HG02678 (cell line): ENCODE measurements around the gene CLRN3.

Source experiments
- ATAC-seq: cut with Tn5 transposase; IDR thresholded peaks from one replicate; pipeline ENCODE4 v1.9.1; 2021; ENCODE audit warnings: mild to moderate bottlenecking, moderate library complexity; ENCODE audit not compliant: unreplicated experiment

Gene CLRN3

DNA sequence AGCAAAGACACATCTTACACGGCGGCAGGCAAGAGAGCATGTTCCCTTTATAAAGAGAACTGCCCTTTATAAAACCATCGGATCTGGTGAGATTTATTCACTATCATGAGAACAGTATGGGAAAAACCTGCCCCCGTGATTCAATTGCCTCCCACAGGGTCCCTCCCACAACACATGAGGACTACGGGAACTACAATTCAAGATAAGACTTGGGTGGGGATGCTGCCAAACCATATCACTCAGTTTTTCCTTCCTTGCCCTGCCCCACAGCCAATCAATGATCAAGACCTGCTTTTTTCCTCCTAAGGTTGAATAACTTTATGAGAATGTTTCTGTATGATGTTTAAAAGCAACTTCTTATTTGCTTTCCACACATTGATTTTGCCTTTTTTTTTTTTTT, 11.0 kb upstream of the CLRN3 start:
- no peak for ATAC-seq

DNA sequence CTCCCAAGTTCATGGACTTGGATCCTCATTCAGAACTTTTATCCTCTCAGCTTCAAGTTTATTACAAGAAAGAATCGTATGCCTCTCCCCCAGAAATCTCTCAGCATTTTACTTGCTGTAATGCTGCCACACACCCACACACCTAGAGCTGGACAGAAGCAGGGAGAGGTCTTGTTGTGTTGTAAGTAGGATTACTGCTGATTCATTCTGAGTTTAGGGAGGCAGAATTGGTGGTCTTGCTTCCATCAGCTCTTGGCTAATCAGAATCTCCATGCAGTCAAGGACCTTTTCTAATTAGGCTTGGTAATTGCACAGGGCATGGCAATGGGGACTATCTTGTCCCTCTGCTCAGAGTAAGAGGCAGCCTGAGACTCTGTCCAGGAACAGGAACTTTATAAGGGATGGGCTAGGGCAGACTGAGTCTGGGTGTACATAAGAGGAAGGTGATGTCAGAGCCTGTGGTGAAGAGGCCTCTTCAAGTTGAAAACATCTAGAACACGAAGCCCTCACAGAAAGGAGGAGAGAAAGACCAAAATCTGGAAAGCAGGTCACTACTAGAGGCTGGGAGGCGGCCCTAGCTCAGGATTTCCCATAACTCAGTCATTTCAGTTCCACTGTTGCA, 7.1 kb upstream of the CLRN3 start:
- no peak for ATAC-seq

DNA sequence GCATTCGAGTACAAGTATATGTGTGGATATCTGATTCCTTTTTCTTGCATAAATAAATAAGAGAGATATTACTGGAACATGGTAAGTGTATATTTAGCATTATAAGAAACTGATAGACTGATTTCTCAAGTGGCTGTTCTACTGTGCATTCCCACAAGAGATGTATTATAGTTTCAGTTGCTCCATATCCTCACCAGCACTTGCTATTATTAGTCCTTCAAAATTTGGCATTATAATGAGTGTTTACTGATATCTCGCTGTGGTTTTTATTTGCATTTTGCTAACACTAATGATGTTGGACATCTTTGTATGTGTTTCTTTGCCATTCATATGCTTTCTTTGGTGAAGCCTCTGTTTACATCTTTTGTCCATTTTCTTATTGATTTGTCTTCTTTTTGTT, 4.4 kb upstream of the CLRN3 start:
- ATAC-seq = no peak

DNA sequence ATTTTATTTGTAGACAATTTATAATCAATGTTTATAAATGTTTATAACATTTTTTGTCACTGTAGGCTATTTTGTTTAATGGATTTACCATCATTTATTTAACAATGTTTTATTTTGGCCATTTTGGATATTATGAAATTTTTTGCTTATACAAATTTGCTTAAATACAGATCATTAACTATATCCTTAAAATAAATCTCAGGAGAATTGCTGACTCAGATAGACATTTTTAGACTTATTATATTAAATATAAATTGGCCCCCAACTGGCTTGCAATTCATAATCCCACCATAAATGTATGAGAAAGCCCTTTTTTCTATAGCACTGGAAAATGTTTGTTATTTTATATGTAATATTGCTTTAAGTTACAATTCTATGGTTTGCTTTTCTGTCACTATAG, 3.8 kb upstream of the CLRN3 start:
- no peak for ATAC-seq

DNA sequence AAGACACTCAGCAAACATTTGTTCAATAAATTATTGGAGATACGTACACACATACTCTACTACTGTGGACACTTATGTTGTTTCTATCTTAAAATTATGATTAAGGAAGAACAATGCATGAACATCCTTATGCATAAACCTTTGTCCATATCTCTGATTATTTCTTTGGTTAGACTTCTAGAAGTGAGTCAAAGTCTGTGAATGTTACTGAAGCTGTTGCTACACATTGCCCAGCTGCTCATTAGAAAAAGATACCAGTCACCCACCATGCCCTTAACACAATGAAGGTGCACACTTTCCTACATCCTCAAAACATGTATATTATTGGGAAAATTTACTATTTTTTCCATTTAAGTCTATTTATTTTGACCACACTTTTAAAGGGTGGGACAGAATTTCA, 1.4 kb upstream of the CLRN3 start:
- no peak for ATAC-seq

- ATAC-seq = no peak
These were observed 1.9 kb downstream of the CLRN3 start for GRCh38 chr10:127890832-127891334.

DNA sequence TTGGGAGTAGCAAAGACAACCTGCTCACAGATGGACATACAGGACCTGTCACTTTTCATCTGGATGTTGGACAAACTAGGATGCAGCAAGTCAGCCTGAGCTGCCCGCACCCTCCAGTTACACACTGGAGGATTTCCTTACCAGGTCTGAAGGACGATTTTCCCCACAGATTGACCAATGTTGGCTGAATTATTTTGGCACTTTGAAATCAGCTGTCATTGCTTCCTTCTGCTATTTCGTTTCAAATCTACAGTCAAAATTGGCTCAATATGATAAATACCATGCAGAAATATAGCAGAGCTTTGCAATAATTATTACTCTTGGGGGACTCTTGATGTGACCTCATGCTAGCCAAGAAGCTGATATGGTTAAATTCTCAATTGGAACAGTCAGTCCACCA, 2.5 kb downstream of the CLRN3 start:
- no peak for ATAC-seq

DNA sequence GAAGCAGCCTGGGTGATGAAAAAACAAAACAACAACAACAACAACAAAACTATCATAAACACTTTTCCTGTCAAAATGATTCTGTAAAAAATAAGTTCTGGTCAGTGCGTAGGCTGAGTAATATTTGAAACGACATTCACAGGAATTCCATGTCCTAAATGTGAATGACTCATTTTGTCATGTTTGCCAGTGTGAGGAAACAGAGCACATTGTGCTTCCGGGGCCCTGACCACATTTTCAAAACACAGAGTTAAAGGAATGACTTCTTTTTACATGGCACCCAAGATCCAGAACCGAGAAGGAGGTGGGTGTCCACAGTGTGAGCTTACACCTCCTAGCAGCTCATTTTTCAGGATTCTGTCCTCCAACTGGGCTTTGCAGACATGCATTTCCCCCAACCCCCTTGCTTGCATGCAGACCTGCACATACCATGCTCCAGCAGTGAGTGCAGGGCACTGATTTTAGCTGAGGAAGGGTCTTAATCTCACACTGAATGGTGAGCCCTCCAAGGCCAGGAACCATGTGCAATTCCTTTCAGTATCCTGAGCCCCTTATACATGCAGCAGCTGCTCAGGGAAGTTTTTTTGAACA, 3.0 kb downstream of the CLRN3 start:
- ATAC-seq = no peak

GRCh38 chr10:127888521-127889312, 4.0 kb downstream of the CLRN3 start:
- no peak for ATAC-seq

DNA sequence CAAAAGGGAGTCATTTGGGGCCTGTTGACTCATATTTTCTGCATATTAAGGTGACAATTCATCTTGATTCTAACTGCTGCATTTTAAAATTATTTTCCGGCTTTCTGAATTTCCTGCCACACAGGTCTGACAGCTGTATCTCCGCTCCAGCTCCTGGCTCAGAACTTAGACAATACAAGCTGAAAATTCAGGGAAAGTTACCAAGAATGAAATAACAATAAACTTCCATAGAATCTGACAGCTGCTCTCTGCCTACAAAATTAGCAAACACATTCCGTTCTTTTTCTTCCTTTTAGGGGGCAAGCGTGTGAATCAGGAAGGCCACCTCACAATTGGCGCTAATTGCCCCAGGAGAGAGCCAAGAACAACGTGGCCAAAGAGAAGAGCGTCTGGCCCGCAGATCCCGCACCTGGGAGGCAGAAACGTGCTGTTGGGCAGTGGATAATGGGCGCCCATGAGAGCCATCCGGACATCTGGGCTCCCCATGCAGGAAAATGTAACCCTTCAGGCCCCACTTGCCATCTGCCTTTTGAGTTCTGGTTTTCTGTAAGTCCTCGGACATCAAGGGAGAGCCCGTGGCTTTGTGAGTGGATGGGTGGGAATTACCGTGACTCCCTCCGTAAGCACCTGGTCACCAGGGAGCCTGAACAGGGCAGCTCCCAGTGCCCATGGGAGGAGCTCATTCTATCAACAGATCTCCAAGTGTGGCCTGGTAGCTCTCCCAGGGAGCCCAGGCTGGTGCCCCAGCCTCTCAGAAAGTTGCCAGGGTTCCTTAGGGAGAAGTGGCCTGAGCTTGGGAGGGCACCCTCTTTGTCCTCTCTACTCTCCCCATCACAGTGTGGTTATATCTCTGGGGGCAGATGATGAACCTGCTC, 5.0 kb downstream of the CLRN3 start:
- no peak for ATAC-seq

DNA sequence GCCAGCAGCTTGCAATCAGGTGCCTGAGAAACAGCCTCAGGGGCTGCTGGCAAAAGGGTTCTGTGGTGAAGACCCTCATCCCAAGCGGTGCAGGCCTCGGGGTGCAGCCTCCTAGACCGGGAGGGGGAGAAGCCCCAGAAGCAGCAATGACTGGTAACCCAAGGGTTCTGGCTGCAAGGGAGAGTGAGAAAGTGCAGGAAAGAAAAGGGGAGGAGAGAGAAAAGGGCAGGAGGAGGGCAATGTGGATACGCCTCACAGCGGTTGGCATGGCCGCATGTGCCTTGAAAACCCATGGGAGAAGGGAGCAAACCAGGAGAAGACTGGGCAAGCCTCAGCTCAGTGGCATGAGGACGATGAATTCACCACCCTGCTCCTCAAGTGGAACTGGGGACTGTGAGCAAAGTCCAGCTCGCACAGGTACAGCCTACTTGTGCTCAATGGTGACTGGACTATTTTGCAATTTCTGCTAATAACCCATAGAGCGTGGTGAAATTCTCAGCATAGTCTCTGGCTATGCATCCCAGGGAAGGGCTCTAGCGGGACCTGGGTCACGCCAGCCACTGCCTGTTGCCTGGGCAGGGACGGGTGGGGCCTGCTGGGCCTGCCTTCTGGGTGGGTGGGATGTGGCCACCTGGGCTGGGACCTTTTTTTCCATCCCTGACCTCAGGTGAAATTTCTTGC, 6.2 kb downstream of the CLRN3 start:
- ATAC-seq = no peak

GRCh38 chr10:127884501-127884900, 8.2 kb downstream of the CLRN3 start:
- no peak for ATAC-seq

GRCh38 chr10:127883516-127883915, 9.2 kb downstream of the CLRN3 start:
- ATAC-seq = no peak

GRCh38 chr10:127882801-127883459, 9.8 kb downstream of the CLRN3 start:
- no peak for ATAC-seq

- no peak for ATAC-seq
These were observed 10.3 kb downstream of the CLRN3 start for GRCh38 chr10:127882391-127882790.

- no peak for ATAC-seq
These were observed 11.5 kb downstream of the CLRN3 start for GRCh38 chr10:127881262-127881661.

DNA sequence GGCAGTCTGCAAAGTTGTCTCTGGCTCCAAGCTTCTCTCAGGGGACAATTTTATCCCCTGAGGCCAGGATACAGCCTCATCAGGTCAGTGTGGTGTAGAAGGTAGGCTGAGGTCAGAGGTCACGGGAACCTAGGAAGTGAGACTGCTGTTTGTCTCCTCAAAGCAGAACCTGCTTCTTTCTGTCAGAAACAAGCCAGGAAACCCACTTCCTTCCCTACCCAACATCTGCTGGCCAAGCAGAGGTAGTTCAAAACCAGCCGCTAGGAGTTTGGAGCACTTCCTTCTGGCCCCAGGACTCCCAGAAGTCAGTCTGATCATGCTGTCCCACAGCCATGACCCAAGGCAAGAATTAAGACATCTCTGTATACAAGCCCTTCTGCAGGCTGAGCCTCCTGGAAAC, 12.2 kb downstream of the CLRN3 start:
- no peak for ATAC-seq

GRCh38 chr10:127878475-127879055, 14.2 kb downstream of the CLRN3 start:
- no peak for ATAC-seq

GRCh38 chr10:127877699-127878098, 15.0 kb downstream of the CLRN3 start:
- ATAC-seq = no peak

GRCh38 chr10:127877116-127877515, 15.6 kb downstream of the CLRN3 start:
- ATAC-seq = no peak
